ENCODE results near the gene NKTR.

- no peak for TF ChIP-seq CTCF (conservative IDR thresholded peaks at IDR 0.05 in 1 of 2, IDR thresholded peaks at IDR 0.05 in 1 of 2; ENCODE audit: extremely low read depth in 1 of 2, insufficient read depth in 1 of 2, low read depth in 1 of 2, low read length in 2 of 2)
- TF ChIP-seq EZH2 (IDR thresholded peaks at IDR 0.05; ENCODE audit: borderline replicate concordance, low read length) = no peak
Observed at GRCh38 chr3:42673082-42673481, 72.6 kb downstream of the NKTR start.

Data from mammary epithelial cell (primary cell).